ENCODE measurements around the gene PTPRN2.

PTPRN2 gene

GRCh38 chr7:157688533-157689268 is 898.9 kb downstream of the PTPRN2 start:
- no peak for TF ChIP-seq POLR2A (IDR thresholded peaks at IDR 0.05; ENCODE audit: low read depth, low read length)
- no peak for DNase-seq (ENCODE audit: insufficient read length, low spot score)
- no peak for FAIRE-seq

- no peak for FAIRE-seq
- DNase-seq (ENCODE audit: insufficient read length, low spot score): no peak
- no peak for TF ChIP-seq POLR2A (IDR thresholded peaks at IDR 0.05; ENCODE audit: low read depth, low read length)
Observed at GRCh38 chr7:157687845-157688532, 899.6 kb downstream of the PTPRN2 start.

- no peak for TF ChIP-seq POLR2A (IDR thresholded peaks at IDR 0.05; ENCODE audit: low read depth, low read length)
- FAIRE-seq (no peak), DNase-seq (ENCODE audit: insufficient read length, low spot score) (no peak)
Observed at GRCh38 chr7:157687158-157687557, 900.5 kb downstream of the PTPRN2 start.

- DNase-seq (ENCODE audit: insufficient read length, low spot score) (no peak), FAIRE-seq (no peak)
- no peak for TF ChIP-seq POLR2A (IDR thresholded peaks at IDR 0.05; ENCODE audit: low read depth, low read length)
Observed at GRCh38 chr7:157686285-157686894, 901.2 kb downstream of the PTPRN2 start.

GRCh38 chr7:157685430-157686284 is 902.0 kb downstream of the PTPRN2 start:
- FAIRE-seq (no peak), DNase-seq (ENCODE audit: insufficient read length, low spot score) (no peak)
- TF ChIP-seq POLR2A (IDR thresholded peaks at IDR 0.05; ENCODE audit: low read depth, low read length): no peak

GRCh38 chr7:157684909-157685429 is 902.7 kb downstream of the PTPRN2 start:
- DNase-seq (ENCODE audit: insufficient read length, low spot score): no peak
- no peak for FAIRE-seq
- no peak for TF ChIP-seq POLR2A (IDR thresholded peaks at IDR 0.05; ENCODE audit: low read depth, low read length)

- no peak for FAIRE-seq
- no peak for TF ChIP-seq POLR2A (IDR thresholded peaks at IDR 0.05; ENCODE audit: low read depth, low read length)
- no peak for DNase-seq (ENCODE audit: insufficient read length, low spot score)
Observed at GRCh38 chr7:157684157-157684908, 903.3 kb downstream of the PTPRN2 start.

GRCh38 chr7:157683747-157684156 is 903.9 kb downstream of the PTPRN2 start:
- DNase-seq (ENCODE audit: insufficient read length, low spot score) (no peak), FAIRE-seq (no peak)
- TF ChIP-seq POLR2A (IDR thresholded peaks at IDR 0.05; ENCODE audit: low read depth, low read length): no peak

- no peak for TF ChIP-seq POLR2A (IDR thresholded peaks at IDR 0.05; ENCODE audit: low read depth, low read length)
- DNase-seq (ENCODE audit: insufficient read length, low spot score) (no peak), FAIRE-seq (no peak)
Observed at GRCh38 chr7:157682946-157683746, 904.5 kb downstream of the PTPRN2 start.

GRCh38 chr7:157682064-157682945 is 905.3 kb downstream of the PTPRN2 start:
- no peak for FAIRE-seq

GRCh38 chr7:157679607-157680006 is 908.0 kb downstream of the PTPRN2 start:
- no peak for TF ChIP-seq POLR2A (IDR thresholded peaks at IDR 0.05; ENCODE audit: low read depth, low read length)
- FAIRE-seq (no peak), DNase-seq (ENCODE audit: insufficient read length, low spot score) (no peak)

More at GRCh38 chr7:157682064-157682945, 905.3 kb downstream of the PTPRN2 start:
- no peak for TF ChIP-seq POLR2A (IDR thresholded peaks at IDR 0.05; ENCODE audit: low read depth, low read length)
- DNase-seq (ENCODE audit: insufficient read length, low spot score): no peak
